PFSK-1 (cell line): Measurements from ENCODE around the gene HMBS.

Experiments used
- FOXP2 ChIP-seq: optimal IDR thresholded peaks from 2 replicates; pipeline ENCODE3; 2011; ENCODE audit warnings: borderline replicate concordance, control low read depth, inconsistent platforms; ENCODE audit not compliant: insufficient read depth; ENCODE audit errors: extremely low read length, extremely low read depth
- POLR2AphosphoS5 ChIP-seq: IDR thresholded peaks from 2 replicates; pipeline ENCODE4 v1.6.1; 2012; ENCODE audit warnings: low read depth, mild to moderate bottlenecking, control low read depth, low read length, moderate library complexity
- SIN3A ChIP-seq: IDR thresholded peaks from 2 replicates; pipeline ENCODE4 v1.6.1; 2012; ENCODE audit warnings: mild to moderate bottlenecking, low read length, moderate library complexity, borderline replicate concordance; ENCODE audit not compliant: insufficient read depth
- TAF1 ChIP-seq: IDR thresholded peaks from 2 replicates; pipeline ENCODE4 v1.6.1; 2012; ENCODE audit warnings: low read length, control low read depth, borderline replicate concordance; ENCODE audit not compliant: insufficient read depth
- TF ChIP-seq, protein P1 (sequence below), 2 experiments: IDR thresholded peaks; 2 replicates each; pipeline versions ENCODE4 v1.6.1 to v1.8.0; 2011 to 2012; ENCODE audit warnings: low read depth in 2 of 2, low read length in 2 of 2, control low read depth in 1 of 2, inconsistent platforms in 1 of 2, mild to moderate bottlenecking in 1 of 2, moderate library complexity in 1 of 2; ENCODE audit not compliant: insufficient read depth in 1 of 2

The HMBS gene

GRCh38 chr11:119113716-119114115, 29.0 kb downstream of the HMBS start:
- TF ChIP-seq TAF1 (no peak), POLR2AphosphoS5 (no peak), FOXP2 (no peak), SIN3A (no peak)
- TF ChIP-seq, protein P1, sequence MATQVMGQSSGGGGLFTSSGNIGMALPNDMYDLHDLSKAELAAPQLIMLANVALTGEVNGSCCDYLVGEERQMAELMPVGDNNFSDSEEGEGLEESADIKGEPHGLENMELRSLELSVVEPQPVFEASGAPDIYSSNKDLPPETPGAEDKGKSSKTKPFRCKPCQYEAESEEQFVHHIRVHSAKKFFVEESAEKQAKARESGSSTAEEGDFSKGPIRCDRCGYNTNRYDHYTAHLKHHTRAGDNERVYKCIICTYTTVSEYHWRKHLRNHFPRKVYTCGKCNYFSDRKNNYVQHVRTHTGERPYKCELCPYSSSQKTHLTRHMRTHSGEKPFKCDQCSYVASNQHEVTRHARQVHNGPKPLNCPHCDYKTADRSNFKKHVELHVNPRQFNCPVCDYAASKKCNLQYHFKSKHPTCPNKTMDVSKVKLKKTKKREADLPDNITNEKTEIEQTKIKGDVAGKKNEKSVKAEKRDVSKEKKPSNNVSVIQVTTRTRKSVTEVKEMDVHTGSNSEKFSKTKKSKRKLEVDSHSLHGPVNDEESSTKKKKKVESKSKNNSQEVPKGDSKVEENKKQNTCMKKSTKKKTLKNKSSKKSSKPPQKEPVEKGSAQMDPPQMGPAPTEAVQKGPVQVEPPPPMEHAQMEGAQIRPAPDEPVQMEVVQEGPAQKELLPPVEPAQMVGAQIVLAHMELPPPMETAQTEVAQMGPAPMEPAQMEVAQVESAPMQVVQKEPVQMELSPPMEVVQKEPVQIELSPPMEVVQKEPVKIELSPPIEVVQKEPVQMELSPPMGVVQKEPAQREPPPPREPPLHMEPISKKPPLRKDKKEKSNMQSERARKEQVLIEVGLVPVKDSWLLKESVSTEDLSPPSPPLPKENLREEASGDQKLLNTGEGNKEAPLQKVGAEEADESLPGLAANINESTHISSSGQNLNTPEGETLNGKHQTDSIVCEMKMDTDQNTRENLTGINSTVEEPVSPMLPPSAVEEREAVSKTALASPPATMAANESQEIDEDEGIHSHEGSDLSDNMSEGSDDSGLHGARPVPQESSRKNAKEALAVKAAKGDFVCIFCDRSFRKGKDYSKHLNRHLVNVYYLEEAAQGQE (IDR thresholded peaks at IDR 0.05; ENCODE audit: insufficient read depth in 1 of 2, low read depth in 2 of 2, low read length in 2 of 2) = no peak

DNA sequence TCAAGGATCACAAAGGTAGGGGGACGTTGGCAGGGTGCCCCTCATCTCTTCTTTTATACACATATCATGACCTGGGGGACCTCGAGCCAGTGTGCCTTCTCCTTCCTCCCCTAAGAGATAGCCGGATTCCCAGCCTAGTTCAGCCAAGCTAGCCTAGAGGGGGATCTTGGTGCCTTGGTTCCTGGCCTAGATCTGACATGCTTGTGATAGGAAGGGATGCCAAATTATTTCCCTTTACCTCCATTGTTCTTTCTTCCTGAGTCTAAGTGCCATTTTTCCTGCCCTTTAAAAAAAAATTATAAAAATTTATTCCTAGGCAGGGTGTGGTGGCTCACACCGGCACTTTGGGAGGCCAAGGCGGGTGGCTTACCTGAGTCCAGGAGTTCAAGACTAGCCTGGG, 29.7 kb downstream of the HMBS start:
- TF ChIP-seq POLR2AphosphoS5 (no peak), FOXP2 (no peak), SIN3A (no peak), TAF1 (no peak)
- TF ChIP-seq, protein P1 (IDR thresholded peaks at IDR 0.05; ENCODE audit: insufficient read depth in 1 of 2, low read depth in 2 of 2, low read length in 2 of 2) = no peak

- TF ChIP-seq, protein P1 (IDR thresholded peaks at IDR 0.05; ENCODE audit: insufficient read depth in 1 of 2, low read depth in 2 of 2, low read length in 2 of 2) = no peak
- TF ChIP-seq TAF1 (no peak), FOXP2 (no peak), SIN3A (no peak), POLR2AphosphoS5 (no peak)
These were observed 31.0 kb downstream of the HMBS start for GRCh38 chr11:119115484-119116234.

- TF ChIP-seq TAF1 (no peak), SIN3A (no peak), FOXP2 (no peak), POLR2AphosphoS5 (no peak)
- TF ChIP-seq, protein P1 (IDR thresholded peaks at IDR 0.05; ENCODE audit: insufficient read depth in 1 of 2, low read depth in 2 of 2, low read length in 2 of 2) = no peak
These were observed 31.5 kb downstream of the HMBS start for GRCh38 chr11:119116235-119116594.
